Tibial artery (tissue), 4 donors: Measurements from ENCODE around the gene FANCC.

ENCODE experiments used
- DNase-seq, 2 donors: peaks; one replicate each; pipeline ENCODE4 v3.0.0-alpha.2; 2019
- H3K27ac ChIP-seq, 2 donors: fragments of 200-600 bp; sonication (generic) in 1 of 2; 1 replicate in 1 of 2; 2 replicates in 1 of 2; pipeline ENCODE4 v1.5.1; 2018 to 2019; ENCODE audit warnings: mild to moderate bottlenecking in 1 of 2
- H3K27me3 ChIP-seq, 2 donors: fragments of 200-600 bp; sonication (generic) in 1 of 2; one replicate each; pipeline versions ENCODE4 v1.5.1 to v1.6.0; 2016 to 2019
- H3K36me3 ChIP-seq, 3 donors: fragments of 200-600 bp; sonication (generic) in 2 of 3; one replicate each; pipeline ENCODE4 v1.5.1; 2016 to 2019; ENCODE audit warnings: mild to moderate bottlenecking in 2 of 3
- H3K4me1 ChIP-seq, 4 donors: fragments of 200-600 bp; sonication (generic) in 2 of 4; 1 replicate in 3 of 4; 2 replicates in 1 of 4; pipeline ENCODE4 v1.5.1; 2016 to 2019
- H3K4me3 ChIP-seq, 2 donors: fragments of 200-600 bp; sonication (generic) in 1 of 2; 1 replicate in 1 of 2; 2 replicates in 1 of 2; pipeline ENCODE4 v1.5.1; 2018 to 2019; ENCODE audit warnings: mild to moderate bottlenecking in 2 of 2
- H3K9me3 ChIP-seq, 3 donors: fragments of 200-600 bp; sonication (generic) in 1 of 3; one replicate each; pipeline ENCODE4 v1.5.1; 2016 to 2019
- intact Hi-C: fragments of 100-400 bp; cut with DNase I; formaldehyde crosslinking; loops from one replicate; pipeline ENCODE4 v1.15.0; 2023; ENCODE audit warnings: low total_unique reads
- TF ChIP-seq, protein P1 (sequence below), 2 experiments: fragments of 200-600 bp in 1 of 2; fragments of 450-650 bp in 1 of 2; IDR thresholded peaks; one replicate each; pipeline ENCODE4 v1.5.1; 2017 to 2019; ENCODE audit warnings: antibody characterized with exemption in 2 of 2, mild to moderate bottlenecking in 1 of 2, moderate library complexity in 1 of 2

Gene FANCC

DNA sequence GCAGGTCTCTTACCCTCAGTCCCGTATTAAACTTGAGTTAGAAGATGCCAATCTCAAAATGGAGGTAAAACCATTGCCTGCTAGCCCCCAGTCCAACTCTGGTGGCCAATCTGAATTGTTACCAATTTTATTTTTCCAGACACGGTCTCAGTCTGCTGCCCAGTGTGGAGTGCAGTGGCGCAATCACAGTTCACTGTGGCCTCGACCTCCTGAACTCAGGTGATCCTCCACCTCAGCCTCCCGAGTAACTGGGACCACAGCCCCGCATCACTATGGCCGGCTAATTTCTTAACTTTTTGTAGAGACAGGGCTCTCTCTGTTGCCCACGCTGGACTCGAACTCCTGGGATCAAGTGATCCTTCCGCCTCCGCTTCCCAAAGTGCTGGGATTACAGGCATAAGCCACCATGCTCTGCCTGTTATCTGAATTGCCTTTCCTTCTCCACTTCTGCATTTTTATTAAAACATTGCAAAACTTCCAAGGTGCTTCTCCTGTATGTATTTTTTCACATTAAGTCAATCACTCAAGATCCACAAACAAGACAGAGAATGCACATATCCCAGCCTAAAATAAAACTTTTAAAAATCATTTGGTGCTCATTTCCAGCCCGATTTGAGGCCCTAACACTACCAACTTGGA is 2.3 kb downstream of the FANCC start:
- TF ChIP-seq, protein P1, sequence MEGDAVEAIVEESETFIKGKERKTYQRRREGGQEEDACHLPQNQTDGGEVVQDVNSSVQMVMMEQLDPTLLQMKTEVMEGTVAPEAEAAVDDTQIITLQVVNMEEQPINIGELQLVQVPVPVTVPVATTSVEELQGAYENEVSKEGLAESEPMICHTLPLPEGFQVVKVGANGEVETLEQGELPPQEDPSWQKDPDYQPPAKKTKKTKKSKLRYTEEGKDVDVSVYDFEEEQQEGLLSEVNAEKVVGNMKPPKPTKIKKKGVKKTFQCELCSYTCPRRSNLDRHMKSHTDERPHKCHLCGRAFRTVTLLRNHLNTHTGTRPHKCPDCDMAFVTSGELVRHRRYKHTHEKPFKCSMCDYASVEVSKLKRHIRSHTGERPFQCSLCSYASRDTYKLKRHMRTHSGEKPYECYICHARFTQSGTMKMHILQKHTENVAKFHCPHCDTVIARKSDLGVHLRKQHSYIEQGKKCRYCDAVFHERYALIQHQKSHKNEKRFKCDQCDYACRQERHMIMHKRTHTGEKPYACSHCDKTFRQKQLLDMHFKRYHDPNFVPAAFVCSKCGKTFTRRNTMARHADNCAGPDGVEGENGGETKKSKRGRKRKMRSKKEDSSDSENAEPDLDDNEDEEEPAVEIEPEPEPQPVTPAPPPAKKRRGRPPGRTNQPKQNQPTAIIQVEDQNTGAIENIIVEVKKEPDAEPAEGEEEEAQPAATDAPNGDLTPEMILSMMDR (IDR thresholded peaks at IDR 0.05): no peak
- Histone ChIP-seq H3K36me3 (no peaks in the 10 kb centered on the region), H3K9me3 (no peaks in the 10 kb centered on the region), H3K27me3 (no peaks in the 10 kb centered on the region), H3K27ac (no peak overlapping the region), H3K4me3 (no peak overlapping the region), H3K4me1 (peaks cover 0 to 12% (median 4%) of the 10 kb centered on the region in 4 donors)
- intact Hi-C loops: loop anchor here (10.0 kb wide), 1 partner anchor 200 kb away; the partner anchor contains the start of gene PTCH1
- DNase-seq: no peak

DNA sequence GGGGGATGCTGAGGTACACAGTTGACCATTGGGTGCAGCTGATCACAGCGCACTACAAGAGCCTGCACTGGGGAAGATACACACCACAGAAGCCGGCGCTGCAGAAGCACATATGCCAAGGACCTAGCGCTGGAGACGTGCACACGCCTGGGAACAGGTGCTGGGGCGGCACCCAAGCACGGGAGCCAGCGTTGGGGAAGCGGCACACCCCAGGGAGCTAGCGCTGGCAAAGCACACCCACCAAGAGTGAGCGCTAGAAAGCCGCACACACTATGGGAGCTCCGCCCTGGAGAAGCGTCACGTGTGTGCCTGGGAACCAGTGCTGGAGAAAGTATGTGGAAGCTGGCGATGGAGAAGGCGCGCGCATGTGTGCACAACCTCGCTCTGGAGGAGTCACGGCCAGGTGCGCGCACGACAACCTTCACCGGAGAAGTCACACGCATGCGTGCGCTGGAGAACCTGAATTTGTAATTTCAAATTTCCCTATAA is 4.5 kb downstream of the FANCC start:
- Histone ChIP-seq H3K9me3 (no peaks in the 10 kb centered on the region), H3K4me3 (peak overlapping the region; percentile 35 to 42), H3K4me1 (peaks cover 0 to 12% (median 4%) of the 10 kb centered on the region in 4 donors), H3K36me3 (no peaks in the 10 kb centered on the region), H3K27me3 (no peaks in the 10 kb centered on the region), H3K27ac (no peak overlapping the region)
- peak; percentile 45 to 62 for DNase-seq
- TF ChIP-seq, protein P1 (IDR thresholded peaks at IDR 0.05): no peak
- intact Hi-C loops: loop anchor here (10.0 kb wide), 1 partner anchor 202 kb away; the partner anchor contains the start of gene PTCH1

DNA sequence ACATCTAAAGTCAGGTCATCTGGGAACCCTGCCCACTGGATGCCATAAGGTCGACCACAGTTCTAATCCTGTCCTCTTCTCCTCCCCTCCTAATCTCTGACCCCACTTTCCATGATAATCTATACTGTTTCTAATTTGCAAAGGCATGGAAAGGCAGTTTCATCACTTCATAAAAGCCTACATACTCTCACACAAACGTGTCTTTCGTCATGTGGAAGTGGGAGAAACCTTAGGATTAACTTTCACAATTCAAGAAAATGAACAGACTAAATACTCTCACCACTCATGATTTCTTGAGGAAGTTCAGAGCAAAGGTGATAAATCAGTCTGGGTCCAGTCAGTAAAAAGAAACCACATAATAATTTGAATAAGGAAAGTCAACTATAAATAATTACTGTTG is 5.5 kb downstream of the FANCC start:
- Histone ChIP-seq H3K4me1 (peaks cover 0 to 12% (median 4%) of the 10 kb centered on the region in 4 donors), H3K4me3 (no peak overlapping the region), H3K27ac (no peak overlapping the region), H3K27me3 (no peaks in the 10 kb centered on the region), H3K36me3 (no peaks in the 10 kb centered on the region), H3K9me3 (no peaks in the 10 kb centered on the region)
- intact Hi-C loops: loop anchor here (10.0 kb wide), 1 partner anchor 203 kb away; the partner anchor contains the start of gene PTCH1
- TF ChIP-seq, protein P1 (IDR thresholded peaks at IDR 0.05): no peak
- no peak for DNase-seq

DNA sequence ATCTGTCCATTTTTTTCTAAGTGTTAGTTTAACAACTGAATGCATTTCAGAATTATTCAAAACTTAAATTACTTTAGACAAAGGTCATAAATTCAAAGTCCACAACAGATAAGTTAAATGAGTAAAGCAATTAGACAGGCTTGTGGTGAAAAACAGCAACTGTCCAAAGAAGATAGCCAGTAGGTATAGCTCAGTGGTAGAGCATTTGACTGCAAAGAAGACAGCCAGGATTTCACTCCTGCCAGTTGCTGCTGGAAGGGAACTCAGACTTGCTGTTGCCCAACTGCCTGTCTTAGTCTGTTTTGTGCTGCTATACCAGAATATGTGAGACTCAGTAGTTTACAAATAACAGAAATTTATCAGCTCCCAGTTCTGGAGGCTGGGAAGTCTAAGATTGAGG is 10.0 kb downstream of the FANCC start:
- intact Hi-C loops: no loop called here
- H3K9me3 ChIP-seq: no peaks in the 10 kb centered on the region

DNA sequence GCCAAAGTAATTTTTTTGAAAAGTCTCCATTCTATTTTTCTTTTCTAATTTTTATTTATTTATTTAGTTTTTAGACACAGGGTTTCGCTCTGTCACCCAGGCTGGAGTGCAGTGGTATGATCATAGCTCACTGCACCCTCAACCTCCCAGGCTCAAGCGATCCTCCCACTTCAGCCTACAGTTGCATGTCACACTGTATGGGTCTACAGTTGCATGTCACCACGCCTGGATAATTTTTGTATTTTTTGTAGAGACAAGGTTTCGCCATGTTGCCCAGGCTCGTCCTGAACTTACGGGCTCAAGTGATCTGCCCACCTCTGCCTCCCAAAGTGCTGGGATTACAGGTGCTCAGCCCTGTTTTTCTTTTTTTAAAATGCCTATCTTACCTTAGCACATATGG is 10.7 kb downstream of the FANCC start:
- no peak for DNase-seq
- H3K27ac ChIP-seq: no peak overlapping the region
- no peak overlapping the region for H3K4me3 ChIP-seq
- no peaks in the 10 kb centered on the region for H3K4me1 ChIP-seq
- H3K9me3 ChIP-seq: no peaks in the 10 kb centered on the region
- no peaks in the 10 kb centered on the region for H3K27me3 ChIP-seq
- intact Hi-C loops: no loop called here
- TF ChIP-seq, protein P1 (IDR thresholded peaks at IDR 0.05): no peak
- no peaks in the 10 kb centered on the region for H3K36me3 ChIP-seq

More for the DNA sequence above, 10.0 kb downstream of the FANCC start:
- DNase-seq: no peak
- Histone ChIP-seq H3K4me1 (no peaks in the 10 kb centered on the region), H3K27me3 (no peaks in the 10 kb centered on the region), H3K36me3 (no peaks in the 10 kb centered on the region), H3K4me3 (no peak overlapping the region), H3K27ac (no peak overlapping the region)
- TF ChIP-seq, protein P1 (IDR thresholded peaks at IDR 0.05): no peak
